ENCODE data around the gene DAPK3. TPM values are rescaled to one million over a fixed set of nuclear protein-coding genes. Genes with fewer than 3 reads are reported as not detected.

DAPK3 gene
- total RNA-seq, 1 donor from 2014 or later = 105 TPM

GRCh38 chr19:3986260-3987041, 15.6 kb upstream of the DAPK3 start:
- FAIRE-seq = no peak
- TF ChIP-seq CTCF (IDR thresholded peaks at IDR 0.05; ENCODE audit: insufficient read depth, low read length, severe bottlenecking) = peak; percentile 51
- Histone ChIP-seq H3K27me3 (ENCODE audit: control insufficient read depth, insufficient read depth, low read length) (no peaks in the 10 kb centered on the region), H3K4me3 (ENCODE audit: low read depth, low read length) (peak overlapping the region; percentile 15), H3K36me3 (ENCODE audit: control insufficient read depth, insufficient read depth, low read length) (peaks cover 31% of the 10 kb centered on the region)
- DNase-seq (ENCODE audit: low read depth) = peak; percentile 73

- peaks cover 38% of the 10 kb centered on the region for H3K36me3 ChIP-seq (ENCODE audit: control insufficient read depth, insufficient read depth, low read length)
- H3K27me3 ChIP-seq (ENCODE audit: control insufficient read depth, insufficient read depth, low read length) = no peaks in the 10 kb centered on the region
- DNase-seq (ENCODE audit: low read depth) (no peak), FAIRE-seq (no peak)
- no peak for TF ChIP-seq CTCF (IDR thresholded peaks at IDR 0.05; ENCODE audit: insufficient read depth, low read length, severe bottlenecking)
- peak overlapping the region; percentile 78 for H3K4me3 ChIP-seq (ENCODE audit: low read depth, low read length)
Observed at GRCh38 chr19:3985643-3986259, 14.9 kb upstream of the DAPK3 start.

GRCh38 chr19:3984908-3985642, 14.2 kb upstream of the DAPK3 start, which contains the start of gene EEF2:
Gene EEF2, minus strand, starts transcription at chr19:3985463. Its CDS starts 83 bp downstream, at chr19:3985380.
- DNase-seq (ENCODE audit: low read depth) = peak; percentile 49
- peaks cover 45% of the 10 kb centered on the region for H3K36me3 ChIP-seq (ENCODE audit: control insufficient read depth, insufficient read depth, low read length)
- FAIRE-seq = no peak

GRCh38 chr19:3984584-3984907, 13.6 kb upstream of the DAPK3 start:
- no peak for FAIRE-seq
- H3K36me3 ChIP-seq (ENCODE audit: control insufficient read depth, insufficient read depth, low read length) = peaks cover 50% of the 10 kb centered on the region

More at GRCh38 chr19:3984908-3985642, 14.2 kb upstream of the DAPK3 start, which contains the start of gene EEF2:
- no peak for TF ChIP-seq CTCF (IDR thresholded peaks at IDR 0.05; ENCODE audit: insufficient read depth, low read length, severe bottlenecking)
- no peaks in the 10 kb centered on the region for H3K27me3 ChIP-seq (ENCODE audit: control insufficient read depth, insufficient read depth, low read length)
- peak within 1 kb of the TSS; percentile 78 for H3K4me3 ChIP-seq (ENCODE audit: low read depth, low read length)

More at GRCh38 chr19:3984584-3984907, 13.6 kb upstream of the DAPK3 start:
- peak overlapping the region; percentile 78 for H3K4me3 ChIP-seq (ENCODE audit: low read depth, low read length)
- TF ChIP-seq CTCF (IDR thresholded peaks at IDR 0.05; ENCODE audit: insufficient read depth, low read length, severe bottlenecking) = no peak
- no peak for DNase-seq (ENCODE audit: low read depth)
- H3K27me3 ChIP-seq (ENCODE audit: control insufficient read depth, insufficient read depth, low read length) = no peaks in the 10 kb centered on the region
